Endodermal cell (in vitro differentiated cells): ENCODE data around the gene MAP1LC3B2. TPM values are rescaled to one million over a fixed set of nuclear protein-coding genes. Genes with fewer than 3 reads are reported as not detected.

ENCODE experiments used
- DNase-seq: peaks from one replicate; pipeline ENCODE4 v3.0.0-alpha.2; 2017
- H3K27ac ChIP-seq: 2 replicates; pipeline ENCODE4 v1.5.1; 2013; ENCODE audit warnings: mild to moderate bottlenecking, low read depth, low read length, moderate library complexity
- H3K27me3 ChIP-seq: 2 replicates; pipeline ENCODE4 v1.6.1; 2013; ENCODE audit warnings: mild to moderate bottlenecking, low read length, moderate library complexity; ENCODE audit not compliant: insufficient read depth, control insufficient read depth, poor library complexity, severe bottlenecking
- H3K36me3 ChIP-seq: 2 replicates; pipeline ENCODE4 v1.7.0; 2013; ENCODE audit warnings: mild to moderate bottlenecking, low read length, moderate library complexity; ENCODE audit not compliant: control insufficient read depth, insufficient read depth
- H3K4me1 ChIP-seq: one replicate; pipeline ENCODE4 v1.7.0; 2013; ENCODE audit warnings: low read length; ENCODE audit not compliant: control insufficient read depth, insufficient read depth
- H3K4me3 ChIP-seq: 2 replicates; pipeline ENCODE4 v1.5.1; 2013; ENCODE audit warnings: mild to moderate bottlenecking, low read length, moderate library complexity
- H3K9ac ChIP-seq: 2 replicates; pipeline ENCODE4 v1.6.1; 2013; ENCODE audit warnings: mild to moderate bottlenecking, low read length, moderate library complexity; ENCODE audit not compliant: poor library complexity, severe bottlenecking; ENCODE audit errors: extremely low read depth
- H3K9me3 ChIP-seq: 2 replicates; pipeline ENCODE4 v1.6.1; 2013; ENCODE audit warnings: mild to moderate bottlenecking, low read length, moderate library complexity; ENCODE audit not compliant: control insufficient read depth
- H3K27ac Mint-ChIP-seq: 2 replicates; pipeline ENCODE4 v1.8.0; 2020; ENCODE audit warnings: mixed read lengths
- H3K27me3 Mint-ChIP-seq: 2 replicates; pipeline ENCODE4 v1.8.0; 2021; ENCODE audit warnings: mild to moderate bottlenecking, mixed read lengths; ENCODE audit not compliant: insufficient read depth
- H3K36me3 Mint-ChIP-seq: 2 replicates; pipeline ENCODE4 v1.8.0; 2020; ENCODE audit warnings: low read depth, mixed read lengths
- H3K4me1 Mint-ChIP-seq: 2 replicates; pipeline ENCODE4 v1.8.0; 2020; ENCODE audit warnings: mixed read lengths
- H3K4me3 Mint-ChIP-seq: 2 replicates; pipeline ENCODE4 v1.8.0; 2020; ENCODE audit warnings: mild to moderate bottlenecking, moderate library complexity, mixed read lengths
- H3K9me3 Mint-ChIP-seq: 2 replicates; pipeline ENCODE4 v1.8.0; 2020; ENCODE audit warnings: mild to moderate bottlenecking, mixed read lengths
- CTCF ChIP-seq: fragments of 200-600 bp; sonication (generic); conservative IDR thresholded peaks from 2 replicates; pipeline ENCODE4 v1.5.0; 2021; ENCODE audit warnings: antibody characterized with exemption, mild to moderate bottlenecking
- WGBS, 2 experiments: methylation state at CpG; one replicate each; pipeline versions ENCODE4 v1.1.5 to v1.1.7; 2013; ENCODE audit warnings: missing lambda C conversion rate in 2 of 2, mixed read lengths in 1 of 2; ENCODE audit not compliant: insufficient coverage in 1 of 2, insufficient read length in 1 of 2; 5-methylcytosine and 5-hydroxymethylcytosine counted together
- long read RNA-seq, 4 experiments: library from polyadenylated mRNA in 2 of 4; library from RNA in 1 of 4; library from capped mRNA in 1 of 4; stranded (forward) in 3 of 4; unstranded in 1 of 4; transcript quantifications; one replicate each; pipeline ENCODE4 v2.0.0, GENCODE V29; 2020 to 2021; ENCODE audit warnings: inconsistent platforms in 1 of 4
- polyA plus RNA-seq, 2 experiments: library from polyadenylated mRNA; stranded (reverse); fragments of 50-300 nt; gene quantifications; one replicate each; pipeline ENCODE4 v1.2.3, GENCODE V29; 2013
- total RNA-seq, 2 donors: library from RNA; stranded (reverse); fragmentation: NEBNext Ultra II Directional in 1 of 2; extraction: Animal tissue kit (Norgen Biotek cat#: 25700) in 1 of 2; gene quantifications; 2 replicates in 1 of 2; 3 replicates in 1 of 2; pipeline ENCODE4 v1.2.1, GENCODE V29; 2021

Gene MAP1LC3B2
- 1 to 10 TPM in 1 of 2 donors, under 1 TPM in 1; 0.80 to 1.4 TPM for total RNA-seq
- polyA plus RNA-seq (2013, experiment 1 of 2): 3.7 TPM
- 3.5 TPM for polyA plus RNA-seq (2013, experiment 2 of 2)
- long read RNA-seq, experiment 1: 0 reads
- long read RNA-seq, experiment 2, partial matches to known transcripts: 0 of 1 reads
- long read RNA-seq, experiment 2, other reads (novel, unspliced or antisense): 1 of 1 reads
- long read RNA-seq, experiment 3: 0 reads
- long read RNA-seq, experiment 4: 0 reads

- Histone ChIP-seq H3K36me3 (no peaks in the 10 kb centered on the region), H3K4me3 (no peak within 1 kb of the TSS), H3K9me3 (peaks cover 17% of the 10 kb centered on the region), H3K4me1 (no peaks in the 10 kb centered on the region), H3K27me3 (no peaks in the 10 kb centered on the region), H3K9ac (no peak within 1 kb of the TSS), H3K27ac (peak within 1 kb of the TSS; percentile 69)
- H3K4me3 Mint-ChIP-seq: no peak within 1 kb of the TSS
- peaks cover 21% of the 10 kb centered on the region for H3K9me3 Mint-ChIP-seq
- peak; percentile 74 for DNase-seq
- WGBS, 2 experiments: 67 to 81% methylated on average over 18 to 19 of the region's 19 CpGs
- no peaks in the 10 kb centered on the region for H3K36me3 Mint-ChIP-seq
- no peak for TF ChIP-seq CTCF
- H3K27ac Mint-ChIP-seq: peak within 1 kb of the TSS; percentile 66
- peaks cover 9% of the 10 kb centered on the region for H3K4me1 Mint-ChIP-seq
- H3K27me3 Mint-ChIP-seq: peaks cover 5% of the 10 kb centered on the region
Observed at GRCh38 chr12:116559162-116559935, at the start of gene MAP1LC3B2. Gene MAP1LC3B2 (plus strand): TSS chr12:116559381. CDS start chr12:116575943, 16,562 bp downstream.

- 92 to 96% methylated on average over 5 to 7 of the region's 8 CpGs for WGBS, 2 experiments
- H3K27ac Mint-ChIP-seq: no peak overlapping the region
Observed at GRCh38 chr12:116513944-116514343, 45.2 kb upstream of the MAP1LC3B2 start.

GRCh38 chr12:116515684-116516083, 43.5 kb upstream of the MAP1LC3B2 start:
- H3K4me3 Mint-ChIP-seq: no peak overlapping the region
- no peaks in the 10 kb centered on the region for H3K9me3 Mint-ChIP-seq
- H3K36me3 ChIP-seq: no peaks in the 10 kb centered on the region
- peaks cover 24% of the 10 kb centered on the region for H3K4me1 Mint-ChIP-seq
- H3K4me3 ChIP-seq: no peak overlapping the region
- TF ChIP-seq CTCF: no peak
- 95 to 97% methylated on average over 2 to 3 of the region's 4 CpGs for WGBS, 2 experiments
- H3K27ac Mint-ChIP-seq: no peak overlapping the region
- H3K27me3 ChIP-seq: no peaks in the 10 kb centered on the region
- H3K9ac ChIP-seq: no peak overlapping the region
- H3K9me3 ChIP-seq: no peaks in the 10 kb centered on the region
- no peak for DNase-seq
- peaks cover 23% of the 10 kb centered on the region for H3K27me3 Mint-ChIP-seq
- H3K27ac ChIP-seq: no peak overlapping the region
- H3K36me3 Mint-ChIP-seq: no peaks in the 10 kb centered on the region
- H3K4me1 ChIP-seq: no peaks in the 10 kb centered on the region

More at GRCh38 chr12:116513944-116514343, 45.2 kb upstream of the MAP1LC3B2 start:
- TF ChIP-seq CTCF: no peak
- Histone ChIP-seq H3K27me3 (no peaks in the 10 kb centered on the region), H3K27ac (no peak overlapping the region), H3K9ac (no peak overlapping the region), H3K4me3 (no peak overlapping the region), H3K36me3 (no peaks in the 10 kb centered on the region), H3K4me1 (no peaks in the 10 kb centered on the region), H3K9me3 (no peaks in the 10 kb centered on the region)
- H3K27me3 Mint-ChIP-seq: peaks cover 12% of the 10 kb centered on the region
- DNase-seq: no peak
- H3K36me3 Mint-ChIP-seq: no peaks in the 10 kb centered on the region
- peaks cover 20% of the 10 kb centered on the region for H3K4me1 Mint-ChIP-seq
- H3K9me3 Mint-ChIP-seq: no peaks in the 10 kb centered on the region
- no peak overlapping the region for H3K4me3 Mint-ChIP-seq
